WTC11 (cell line): ENCODE measurements around the gene CDK5RAP2.

Experiments used
- FOXJ3 ChIP-seq: sonication (generic); formaldehyde crosslinking; IDR thresholded peaks from 2 replicates; pipeline ENCODE4 v1.9.0; 2021; ENCODE audit warnings: missing genetic modification reagents, mild to moderate bottlenecking, borderline replicate concordance
- FOXK1 ChIP-seq: sonication (generic); formaldehyde crosslinking; IDR thresholded peaks from 2 replicates; pipeline ENCODE4 v1.8.0; 2022; ENCODE audit warnings: mild to moderate bottlenecking, moderate library complexity, missing genetic modification reagents
- SP1 ChIP-seq: sonication (generic); formaldehyde crosslinking; conservative IDR thresholded peaks from 2 replicates; pipeline ENCODE4 v1.8.1; 2022; ENCODE audit warnings: missing genetic modification reagents
- ZNF423 ChIP-seq: fragments of 250-450 bp; sonication (Bioruptor Pico); IDR thresholded peaks from 2 replicates; pipeline ENCODE4 v2.1.2; 2022; ENCODE audit warnings: mild to moderate bottlenecking, moderate library complexity
- TF ChIP-seq, protein P1 (sequence below): fragments of 200-600 bp; IDR thresholded peaks from 2 replicates; pipeline ENCODE4 v1.8.0; 2022; ENCODE audit warnings: antibody characterized with exemption
- TF ChIP-seq, protein P2 (sequence below): sonication (generic); formaldehyde crosslinking; IDR thresholded peaks from 2 replicates; pipeline ENCODE4 v1.8.1; 2023; ENCODE audit warnings: mild to moderate bottlenecking, missing genetic modification reagents, moderate library complexity
- TF ChIP-seq, protein P3 (sequence below): sonication (generic); formaldehyde crosslinking; IDR thresholded peaks from 2 replicates; pipeline ENCODE4 v1.8.0; 2022; ENCODE audit warnings: mild to moderate bottlenecking, missing genetic modification reagents
- TF ChIP-seq, protein P4 (sequence below): sonication (generic); formaldehyde crosslinking; IDR thresholded peaks from 2 replicates; pipeline ENCODE4 v1.8.1; 2022; ENCODE audit warnings: missing genetic modification reagents, borderline replicate concordance
- TF ChIP-seq, protein P5 (sequence below): sonication (generic); formaldehyde crosslinking; conservative IDR thresholded peaks from 2 replicates; pipeline ENCODE4 v1.8.1; 2023; ENCODE audit warnings: mild to moderate bottlenecking, low read depth, missing genetic modification reagents, moderate library complexity

DNA sequence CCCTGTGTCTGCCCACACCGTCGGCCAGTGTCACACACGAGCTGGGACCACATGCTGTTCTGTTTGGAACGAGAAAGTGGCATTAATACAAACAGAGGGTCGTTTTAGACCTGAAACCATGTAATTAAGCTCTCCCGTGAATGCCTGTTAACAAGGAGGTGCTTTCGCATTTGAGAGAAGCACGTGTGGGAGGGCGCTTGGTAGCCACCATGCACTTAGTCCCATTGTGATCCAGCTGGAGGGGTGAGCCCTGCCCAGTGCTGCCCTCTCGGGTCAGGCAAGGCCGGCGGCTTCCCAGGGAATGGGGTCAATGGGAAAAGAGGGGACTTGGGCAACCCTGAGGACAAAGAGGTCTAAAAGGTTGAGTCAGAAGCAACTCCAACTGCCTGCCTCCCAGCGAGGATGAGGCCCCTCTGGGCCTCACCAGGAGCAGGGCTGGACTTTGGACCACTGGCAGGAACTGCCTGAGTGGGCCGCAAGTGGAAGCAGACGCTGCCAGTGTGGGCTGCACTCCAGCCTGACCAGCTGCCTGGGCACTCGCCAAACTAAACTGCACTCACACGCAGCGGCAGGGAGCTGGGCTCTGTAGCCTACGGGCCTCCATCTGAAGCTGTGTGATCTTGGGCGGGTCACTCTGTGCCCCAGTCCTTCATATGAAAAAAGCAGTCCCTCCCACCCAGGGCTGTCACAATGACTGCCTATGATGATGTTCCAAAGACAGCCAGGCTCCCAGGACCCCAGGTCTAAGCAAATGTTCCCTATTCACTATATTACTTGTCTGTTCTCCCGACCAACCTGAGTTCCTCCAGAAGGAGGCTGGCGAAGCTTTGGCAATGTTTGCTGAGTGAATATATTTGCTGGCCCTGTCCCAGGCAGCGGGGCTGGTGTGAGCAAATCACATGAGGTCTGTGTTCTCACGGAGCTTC, 195.7 kb downstream of the CDK5RAP2 start:
- TF ChIP-seq, protein P1, sequence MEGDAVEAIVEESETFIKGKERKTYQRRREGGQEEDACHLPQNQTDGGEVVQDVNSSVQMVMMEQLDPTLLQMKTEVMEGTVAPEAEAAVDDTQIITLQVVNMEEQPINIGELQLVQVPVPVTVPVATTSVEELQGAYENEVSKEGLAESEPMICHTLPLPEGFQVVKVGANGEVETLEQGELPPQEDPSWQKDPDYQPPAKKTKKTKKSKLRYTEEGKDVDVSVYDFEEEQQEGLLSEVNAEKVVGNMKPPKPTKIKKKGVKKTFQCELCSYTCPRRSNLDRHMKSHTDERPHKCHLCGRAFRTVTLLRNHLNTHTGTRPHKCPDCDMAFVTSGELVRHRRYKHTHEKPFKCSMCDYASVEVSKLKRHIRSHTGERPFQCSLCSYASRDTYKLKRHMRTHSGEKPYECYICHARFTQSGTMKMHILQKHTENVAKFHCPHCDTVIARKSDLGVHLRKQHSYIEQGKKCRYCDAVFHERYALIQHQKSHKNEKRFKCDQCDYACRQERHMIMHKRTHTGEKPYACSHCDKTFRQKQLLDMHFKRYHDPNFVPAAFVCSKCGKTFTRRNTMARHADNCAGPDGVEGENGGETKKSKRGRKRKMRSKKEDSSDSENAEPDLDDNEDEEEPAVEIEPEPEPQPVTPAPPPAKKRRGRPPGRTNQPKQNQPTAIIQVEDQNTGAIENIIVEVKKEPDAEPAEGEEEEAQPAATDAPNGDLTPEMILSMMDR = no peak
- TF ChIP-seq, protein P2, sequence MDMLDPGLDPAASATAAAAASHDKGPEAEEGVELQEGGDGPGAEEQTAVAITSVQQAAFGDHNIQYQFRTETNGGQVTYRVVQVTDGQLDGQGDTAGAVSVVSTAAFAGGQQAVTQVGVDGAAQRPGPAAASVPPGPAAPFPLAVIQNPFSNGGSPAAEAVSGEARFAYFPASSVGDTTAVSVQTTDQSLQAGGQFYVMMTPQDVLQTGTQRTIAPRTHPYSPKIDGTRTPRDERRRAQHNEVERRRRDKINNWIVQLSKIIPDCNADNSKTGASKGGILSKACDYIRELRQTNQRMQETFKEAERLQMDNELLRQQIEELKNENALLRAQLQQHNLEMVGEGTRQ (CRISPR knock-in tag) = no peak
- TF ChIP-seq ZNF423 (CRISPR knock-in tag) (no peak), FOXK1 (CRISPR knock-in tag) (no peak), SP1 (CRISPR knock-in tag) (no peak), FOXJ3 (no peak)
- TF ChIP-seq, protein P3, sequence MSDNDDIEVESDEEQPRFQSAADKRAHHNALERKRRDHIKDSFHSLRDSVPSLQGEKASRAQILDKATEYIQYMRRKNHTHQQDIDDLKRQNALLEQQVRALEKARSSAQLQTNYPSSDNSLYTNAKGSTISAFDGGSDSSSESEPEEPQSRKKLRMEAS (CRISPR knock-in tag) = no peak
- TF ChIP-seq, protein P4, sequence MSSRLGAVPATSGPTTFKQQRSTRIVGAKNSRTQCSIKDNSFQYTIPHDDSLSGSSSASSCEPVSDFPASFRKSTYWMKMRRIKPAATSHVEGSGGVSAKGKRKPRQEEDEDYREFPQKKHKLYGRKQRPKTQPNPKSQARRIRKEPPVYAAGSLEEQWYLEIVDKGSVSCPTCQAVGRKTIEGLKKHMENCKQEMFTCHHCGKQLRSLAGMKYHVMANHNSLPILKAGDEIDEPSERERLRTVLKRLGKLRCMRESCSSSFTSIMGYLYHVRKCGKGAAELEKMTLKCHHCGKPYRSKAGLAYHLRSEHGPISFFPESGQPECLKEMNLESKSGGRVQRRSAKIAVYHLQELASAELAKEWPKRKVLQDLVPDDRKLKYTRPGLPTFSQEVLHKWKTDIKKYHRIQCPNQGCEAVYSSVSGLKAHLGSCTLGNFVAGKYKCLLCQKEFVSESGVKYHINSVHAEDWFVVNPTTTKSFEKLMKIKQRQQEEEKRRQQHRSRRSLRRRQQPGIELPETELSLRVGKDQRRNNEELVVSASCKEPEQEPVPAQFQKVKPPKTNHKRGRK (CRISPR knock-in tag) = no peak
- TF ChIP-seq, protein P5, sequence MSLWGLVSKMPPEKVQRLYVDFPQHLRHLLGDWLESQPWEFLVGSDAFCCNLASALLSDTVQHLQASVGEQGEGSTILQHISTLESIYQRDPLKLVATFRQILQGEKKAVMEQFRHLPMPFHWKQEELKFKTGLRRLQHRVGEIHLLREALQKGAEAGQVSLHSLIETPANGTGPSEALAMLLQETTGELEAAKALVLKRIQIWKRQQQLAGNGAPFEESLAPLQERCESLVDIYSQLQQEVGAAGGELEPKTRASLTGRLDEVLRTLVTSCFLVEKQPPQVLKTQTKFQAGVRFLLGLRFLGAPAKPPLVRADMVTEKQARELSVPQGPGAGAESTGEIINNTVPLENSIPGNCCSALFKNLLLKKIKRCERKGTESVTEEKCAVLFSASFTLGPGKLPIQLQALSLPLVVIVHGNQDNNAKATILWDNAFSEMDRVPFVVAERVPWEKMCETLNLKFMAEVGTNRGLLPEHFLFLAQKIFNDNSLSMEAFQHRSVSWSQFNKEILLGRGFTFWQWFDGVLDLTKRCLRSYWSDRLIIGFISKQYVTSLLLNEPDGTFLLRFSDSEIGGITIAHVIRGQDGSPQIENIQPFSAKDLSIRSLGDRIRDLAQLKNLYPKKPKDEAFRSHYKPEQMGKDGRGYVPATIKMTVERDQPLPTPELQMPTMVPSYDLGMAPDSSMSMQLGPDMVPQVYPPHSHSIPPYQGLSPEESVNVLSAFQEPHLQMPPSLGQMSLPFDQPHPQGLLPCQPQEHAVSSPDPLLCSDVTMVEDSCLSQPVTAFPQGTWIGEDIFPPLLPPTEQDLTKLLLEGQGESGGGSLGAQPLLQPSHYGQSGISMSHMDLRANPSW (CRISPR knock-in tag) = no peak
